Activated CD4-positive, alpha-beta memory T cell treated with anti-CD3 and anti-CD28 coated beads, Interleukin-2, amount 10 ng/mL, durations not matched to agents 7 days and 5 days (primary cell): ENCODE data around the gene RNF183. TPM values are rescaled to one million over a fixed set of nuclear protein-coding genes. Genes with fewer than 3 reads are reported as not detected.

ENCODE experiments used
- CTCF ChIA-PET: fragments of 350-600 bp; sonication (Branson Sonifier 250); formaldehyde crosslinking; loops from one replicate; lab custom pipeline; 2021; ENCODE audit warnings: antibody characterized with exemption, inconsistent platforms; lab: Charles Lee
- POLR2A ChIA-PET: fragments of 350-600 bp; sonication (Branson Sonifier 250); formaldehyde crosslinking; loops from one replicate; lab custom pipeline; 2021; ENCODE audit warnings: antibody characterized with exemption; lab: Charles Lee
- DNase-seq: peaks from one replicate; pipeline ENCODE4 v3.0.0-alpha.2; 2020
- H3K27ac Mint-ChIP-seq: one replicate; pipeline ENCODE4 v1.8.0; 2021; ENCODE audit warnings: mild to moderate bottlenecking, mixed read lengths
- H3K27me3 Mint-ChIP-seq: one replicate; pipeline ENCODE4 v1.8.0; 2021; ENCODE audit warnings: mixed read lengths
- H3K36me3 Mint-ChIP-seq: one replicate; pipeline ENCODE4 v1.8.0; 2021; ENCODE audit warnings: low read depth, mixed read lengths
- H3K4me1 Mint-ChIP-seq: one replicate; pipeline ENCODE4 v1.8.0; 2021; ENCODE audit warnings: mixed read lengths
- H3K4me3 Mint-ChIP-seq: one replicate; pipeline ENCODE4 v1.8.0; 2021; ENCODE audit warnings: mild to moderate bottlenecking, mixed read lengths
- H3K9me3 Mint-ChIP-seq: one replicate; pipeline ENCODE4 v1.8.0; 2021; ENCODE audit warnings: mixed read lengths
- total RNA-seq, 2 experiments: library from RNA; stranded (reverse); gene quantifications; one replicate each; pipeline ENCODE4 v1.2.3, GENCODE V29; 2021

The RNF183 gene
- total RNA-seq, 2 experiments from 2014 or later = 0.23 to 0.40 TPM

GRCh38 chr9:113293285-113293878 is 9.8 kb downstream of the RNF183 start:
- no peak overlapping the region for H3K4me3 Mint-ChIP-seq
- ChIA-PET CTCF (no interaction called here), POLR2A (no interaction called here)
- no peaks in the 10 kb centered on the region for H3K9me3 Mint-ChIP-seq
- H3K4me1 Mint-ChIP-seq = peaks cover 9% of the 10 kb centered on the region
- no peak overlapping the region for H3K27ac Mint-ChIP-seq
- no peaks in the 10 kb centered on the region for H3K27me3 Mint-ChIP-seq
- peaks cover 42% of the 10 kb centered on the region for H3K36me3 Mint-ChIP-seq
- DNase-seq = no peak

GRCh38 chr9:113290052-113290607 is 13.0 kb downstream of the RNF183 start:
- POLR2A ChIA-PET = interaction anchor here (0.8 kb wide), 1 partner anchor 1298 kb away, joined by 3 read pairs; the partner anchor contains the start of gene ATP6V1G1

GRCh38 chr9:113289091-113289490 is 14.1 kb downstream of the RNF183 start:
- DNase-seq = no peak
- H3K4me3 Mint-ChIP-seq = no peak overlapping the region
- no peaks in the 10 kb centered on the region for H3K9me3 Mint-ChIP-seq
- H3K27ac Mint-ChIP-seq = no peak overlapping the region
- CTCF ChIA-PET = no interaction called here
- H3K27me3 Mint-ChIP-seq = no peaks in the 10 kb centered on the region
- H3K4me1 Mint-ChIP-seq = peaks cover 12% of the 10 kb centered on the region
- POLR2A ChIA-PET = no interaction called here
- H3K36me3 Mint-ChIP-seq = peaks cover 76% of the 10 kb centered on the region

More at GRCh38 chr9:113290052-113290607, 13.0 kb downstream of the RNF183 start:
- Mint-ChIP-seq H3K9me3 (no peaks in the 10 kb centered on the region), H3K27me3 (no peaks in the 10 kb centered on the region), H3K4me1 (peaks cover 9% of the 10 kb centered on the region), H3K4me3 (no peak overlapping the region), H3K27ac (no peak overlapping the region), H3K36me3 (peaks cover 67% of the 10 kb centered on the region)
- CTCF ChIA-PET = interaction anchor here (1.2 to 1.9 kb wide), 2 partner anchors 10 to 15 kb away, joined by 3 to 8 read pairs; partner anchors contain the start of genes CDC26 and PRPF4
- no peak for DNase-seq

- Mint-ChIP-seq H3K36me3 (peaks cover 70% of the 10 kb centered on the region), H3K4me3 (no peak overlapping the region), H3K9me3 (no peaks in the 10 kb centered on the region), H3K27ac (no peak overlapping the region), H3K4me1 (peaks cover 29% of the 10 kb centered on the region), H3K27me3 (no peaks in the 10 kb centered on the region)
- ChIA-PET POLR2A (no interaction called here), CTCF (no interaction called here)
- DNase-seq = no peak
Observed at GRCh38 chr9:113281356-113281755, 21.8 kb downstream of the RNF183 start.

- CTCF ChIA-PET = no interaction called here
- POLR2A ChIA-PET = no interaction called here
- no peaks in the 10 kb centered on the region for H3K27me3 Mint-ChIP-seq
- peaks cover 53% of the 10 kb centered on the region for H3K36me3 Mint-ChIP-seq
- DNase-seq = no peak
- no peak overlapping the region for H3K4me3 Mint-ChIP-seq
- peaks cover 32% of the 10 kb centered on the region for H3K4me1 Mint-ChIP-seq
- no peak overlapping the region for H3K27ac Mint-ChIP-seq
- no peaks in the 10 kb centered on the region for H3K9me3 Mint-ChIP-seq
Observed at GRCh38 chr9:113278840-113279239, 24.3 kb downstream of the RNF183 start.

- ChIA-PET POLR2A (interaction anchor here (0.7 to 4.3 kb wide), 21 partner anchors 11 to 379 kb away, joined by 3 to 56 read pairs (median 5); partner anchors contain the start of genes ALAD, BSPRY, C9orf43 and FKBP15), CTCF (interaction anchor here (1.0 to 7.1 kb wide), 25 partner anchors 9 to 381 kb away, joined by 3 to 80 read pairs (median 5); partner anchors contain the start of genes ALAD, BSPRY, C9orf43 and FKBP15)
- DNase-seq = peak; percentile 96
- Mint-ChIP-seq H3K9me3 (no peaks in the 10 kb centered on the region), H3K36me3 (peaks cover 47% of the 10 kb centered on the region), H3K27me3 (no peaks in the 10 kb centered on the region), H3K4me3 (no peak within 1 kb of the TSS), H3K4me1 (peaks cover 39% of the 10 kb centered on the region), H3K27ac (no peak within 1 kb of the TSS)
Observed at GRCh38 chr9:113275157-113276131, 27.7 kb downstream of the RNF183 start, which contains the start of the genes CDC26 and PRPF4. Gene CDC26, minus strand, starts transcription at chr9:113275572. Its CDS starts 3,065 bp downstream, at chr9:113272507. Gene PRPF4, plus strand, starts transcription at chr9:113275658. Its CDS starts 86 bp downstream, at chr9:113275744.

GRCh38 chr9:113274474-113275156 is 28.6 kb downstream of the RNF183 start:
- Mint-ChIP-seq H3K27ac (no peak overlapping the region), H3K4me1 (peaks cover 36% of the 10 kb centered on the region), H3K4me3 (no peak overlapping the region), H3K9me3 (no peaks in the 10 kb centered on the region), H3K27me3 (no peaks in the 10 kb centered on the region), H3K36me3 (peaks cover 45% of the 10 kb centered on the region)
- POLR2A ChIA-PET = interaction anchor here (0.7 to 4.3 kb wide), 18 partner anchors 8 to 380 kb away, joined by 3 to 56 read pairs (median 5); partner anchors contain the start of genes ALAD, BSPRY, C9orf43 and FKBP15
- CTCF ChIA-PET = interaction anchor here (0.9 to 7.1 kb wide), 26 partner anchors 8 to 382 kb away, joined by 3 to 80 read pairs (median 5); partner anchors contain the start of genes ALAD, BSPRY, C9orf43 and FKBP15
- peak; percentile 20 for DNase-seq

GRCh38 chr9:113269871-113270270 is 33.3 kb downstream of the RNF183 start:
- H3K27ac Mint-ChIP-seq = no peak overlapping the region
- CTCF ChIA-PET = interaction anchor here (1.2 kb wide), 1 partner anchor 132 kb away, joined by 3 read pairs; no protein-coding TSS in a partner anchor
- POLR2A ChIA-PET = interaction anchor here (1.0 kb wide), 1 partner anchor 49 kb away, joined by 3 read pairs; the partner anchor contains the start of gene FKBP15

GRCh38 chr9:113269355-113269754 is 33.8 kb downstream of the RNF183 start:
- Mint-ChIP-seq H3K36me3 (peaks cover 49% of the 10 kb centered on the region), H3K4me3 (no peak overlapping the region), H3K4me1 (peaks cover 21% of the 10 kb centered on the region), H3K9me3 (no peaks in the 10 kb centered on the region), H3K27ac (no peak overlapping the region), H3K27me3 (no peaks in the 10 kb centered on the region)
- ChIA-PET CTCF (interaction anchor here (1.2 kb wide), 1 partner anchor 132 kb away, joined by 3 read pairs; no protein-coding TSS in a partner anchor), POLR2A (interaction anchor here (1.0 kb wide), 1 partner anchor 49 kb away, joined by 3 read pairs; the partner anchor contains the start of gene FKBP15)
- DNase-seq = no peak

More at GRCh38 chr9:113269871-113270270, 33.3 kb downstream of the RNF183 start:
- Mint-ChIP-seq H3K4me1 (peaks cover 21% of the 10 kb centered on the region), H3K9me3 (no peaks in the 10 kb centered on the region), H3K4me3 (no peak overlapping the region), H3K27me3 (no peaks in the 10 kb centered on the region), H3K36me3 (peaks cover 48% of the 10 kb centered on the region)
- DNase-seq = no peak

- peaks cover 46% of the 10 kb centered on the region for H3K36me3 Mint-ChIP-seq
- peaks cover 10% of the 10 kb centered on the region for H3K4me1 Mint-ChIP-seq
- no peaks in the 10 kb centered on the region for H3K27me3 Mint-ChIP-seq
- CTCF ChIA-PET = interaction anchor here (0.6 kb wide), 1 partner anchor 17 kb away, joined by 3 read pairs; no protein-coding TSS in a partner anchor
- no peak overlapping the region for H3K27ac Mint-ChIP-seq
- DNase-seq = no peak
- POLR2A ChIA-PET = no interaction called here
- H3K4me3 Mint-ChIP-seq = no peak overlapping the region
- H3K9me3 Mint-ChIP-seq = no peaks in the 10 kb centered on the region
Observed at GRCh38 chr9:113267911-113268566, 35.1 kb downstream of the RNF183 start.

GRCh38 chr9:113266174-113266573 is 37.0 kb downstream of the RNF183 start:
- H3K4me1 Mint-ChIP-seq = peaks cover 10% of the 10 kb centered on the region
- ChIA-PET CTCF (interaction anchor here (1.1 kb wide), 1 partner anchor 9 kb away, joined by 3 read pairs; the partner anchor contains the start of genes CDC26 and PRPF4), POLR2A (interaction anchor here (0.7 kb wide), 1 partner anchor 8 kb away, joined by 3 read pairs; no protein-coding TSS in a partner anchor)
- no peaks in the 10 kb centered on the region for H3K9me3 Mint-ChIP-seq
- DNase-seq = no peak
- H3K27me3 Mint-ChIP-seq = no peaks in the 10 kb centered on the region
- no peak overlapping the region for H3K27ac Mint-ChIP-seq
- H3K36me3 Mint-ChIP-seq = peaks cover 37% of the 10 kb centered on the region
- no peak overlapping the region for H3K4me3 Mint-ChIP-seq
